ENCODE measurements around the gene EEFSEC.

The EEFSEC gene

GRCh38 chr3:128367221-128367620, 213.9 kb downstream of the EEFSEC start:
- Mint-ChIP-seq H3K36me3 (ENCODE audit: low read depth) (no peaks in the 10 kb centered on the region), H3K4me1 (ENCODE audit: low read depth) (peaks cover 1% of the 10 kb centered on the region), H3K4me3 (no peak overlapping the region), H3K27me3 (ENCODE audit: low read depth) (no peaks in the 10 kb centered on the region), H3K27ac (no peak overlapping the region), H3K9me3 (no peaks in the 10 kb centered on the region)

- Mint-ChIP-seq H3K36me3 (ENCODE audit: low read depth) (no peaks in the 10 kb centered on the region), H3K4me1 (ENCODE audit: low read depth) (peaks cover 6% of the 10 kb centered on the region), H3K4me3 (no peak overlapping the region), H3K27ac (no peak overlapping the region), H3K27me3 (ENCODE audit: low read depth) (no peaks in the 10 kb centered on the region), H3K9me3 (no peaks in the 10 kb centered on the region)
These were observed 214.5 kb downstream of the EEFSEC start for GRCh38 chr3:128367761-128368160.

- Mint-ChIP-seq H3K27ac (no peak overlapping the region), H3K27me3 (ENCODE audit: low read depth) (no peaks in the 10 kb centered on the region), H3K36me3 (ENCODE audit: low read depth) (no peaks in the 10 kb centered on the region), H3K4me1 (ENCODE audit: low read depth) (peaks cover 9% of the 10 kb centered on the region), H3K9me3 (no peaks in the 10 kb centered on the region), H3K4me3 (no peak overlapping the region)
These were observed 215.3 kb downstream of the EEFSEC start for GRCh38 chr3:128368626-128369025.

- no peaks in the 10 kb centered on the region for H3K36me3 Mint-ChIP-seq (ENCODE audit: low read depth)
- H3K27me3 Mint-ChIP-seq (ENCODE audit: low read depth): no peaks in the 10 kb centered on the region
- H3K27ac Mint-ChIP-seq: no peak overlapping the region
- H3K4me1 Mint-ChIP-seq (ENCODE audit: low read depth): peaks cover 9% of the 10 kb centered on the region
- no peak overlapping the region for H3K4me3 Mint-ChIP-seq
- H3K9me3 Mint-ChIP-seq: no peaks in the 10 kb centered on the region
These were observed 215.9 kb downstream of the EEFSEC start for GRCh38 chr3:128369121-128369703.

GRCh38 chr3:128369881-128370642, 216.8 kb downstream of the EEFSEC start:
- Mint-ChIP-seq H3K27me3 (ENCODE audit: low read depth) (no peaks in the 10 kb centered on the region), H3K27ac (no peak overlapping the region), H3K9me3 (no peaks in the 10 kb centered on the region), H3K4me1 (ENCODE audit: low read depth) (peaks cover 9% of the 10 kb centered on the region), H3K36me3 (ENCODE audit: low read depth) (no peaks in the 10 kb centered on the region), H3K4me3 (no peak overlapping the region)

GRCh38 chr3:128372281-128372680, 219.0 kb downstream of the EEFSEC start:
- Mint-ChIP-seq H3K9me3 (no peaks in the 10 kb centered on the region), H3K27ac (no peak overlapping the region), H3K36me3 (ENCODE audit: low read depth) (no peaks in the 10 kb centered on the region), H3K4me3 (no peak overlapping the region), H3K4me1 (ENCODE audit: low read depth) (peaks cover 9% of the 10 kb centered on the region), H3K27me3 (ENCODE audit: low read depth) (no peaks in the 10 kb centered on the region)

- no peaks in the 10 kb centered on the region for H3K9me3 Mint-ChIP-seq
- no peak overlapping the region for H3K4me3 Mint-ChIP-seq
- H3K4me1 Mint-ChIP-seq (ENCODE audit: low read depth): peaks cover 9% of the 10 kb centered on the region
- H3K27ac Mint-ChIP-seq: no peak overlapping the region
- no peaks in the 10 kb centered on the region for H3K27me3 Mint-ChIP-seq (ENCODE audit: low read depth)
- no peaks in the 10 kb centered on the region for H3K36me3 Mint-ChIP-seq (ENCODE audit: low read depth)
These were observed 219.6 kb downstream of the EEFSEC start for GRCh38 chr3:128372707-128373533.

GRCh38 chr3:128374746-128375445, 221.6 kb downstream of the EEFSEC start:
- peaks cover 9% of the 10 kb centered on the region for H3K4me1 Mint-ChIP-seq (ENCODE audit: low read depth)
- no peaks in the 10 kb centered on the region for H3K9me3 Mint-ChIP-seq
- no peaks in the 10 kb centered on the region for H3K27me3 Mint-ChIP-seq (ENCODE audit: low read depth)
- H3K4me3 Mint-ChIP-seq: no peak overlapping the region
- no peak overlapping the region for H3K27ac Mint-ChIP-seq
- no peaks in the 10 kb centered on the region for H3K36me3 Mint-ChIP-seq (ENCODE audit: low read depth)

GRCh38 chr3:128376516-128376915, 223.2 kb downstream of the EEFSEC start:
- Mint-ChIP-seq H3K4me3 (no peak overlapping the region), H3K4me1 (ENCODE audit: low read depth) (peaks cover 9% of the 10 kb centered on the region), H3K27me3 (ENCODE audit: low read depth) (no peaks in the 10 kb centered on the region), H3K9me3 (no peaks in the 10 kb centered on the region), H3K27ac (no peak overlapping the region), H3K36me3 (ENCODE audit: low read depth) (no peaks in the 10 kb centered on the region)

- H3K36me3 Mint-ChIP-seq (ENCODE audit: low read depth): no peaks in the 10 kb centered on the region
- no peak overlapping the region for H3K4me3 Mint-ChIP-seq
- H3K9me3 Mint-ChIP-seq: no peaks in the 10 kb centered on the region
- H3K27ac Mint-ChIP-seq: no peak overlapping the region
- no peaks in the 10 kb centered on the region for H3K27me3 Mint-ChIP-seq (ENCODE audit: low read depth)
- H3K4me1 Mint-ChIP-seq (ENCODE audit: low read depth): no peaks in the 10 kb centered on the region
These were observed 225.5 kb downstream of the EEFSEC start for GRCh38 chr3:128378631-128379347.

- no peaks in the 10 kb centered on the region for H3K27me3 Mint-ChIP-seq (ENCODE audit: low read depth)
- no peak overlapping the region for H3K27ac Mint-ChIP-seq
- no peaks in the 10 kb centered on the region for H3K4me1 Mint-ChIP-seq (ENCODE audit: low read depth)
- no peaks in the 10 kb centered on the region for H3K36me3 Mint-ChIP-seq (ENCODE audit: low read depth)
- no peak overlapping the region for H3K4me3 Mint-ChIP-seq
- H3K9me3 Mint-ChIP-seq: no peaks in the 10 kb centered on the region
These were observed 226.3 kb downstream of the EEFSEC start for GRCh38 chr3:128379367-128380160.

- H3K4me1 Mint-ChIP-seq (ENCODE audit: low read depth): no peaks in the 10 kb centered on the region
- H3K36me3 Mint-ChIP-seq (ENCODE audit: low read depth): no peaks in the 10 kb centered on the region
- H3K4me3 Mint-ChIP-seq: no peak overlapping the region
- H3K27ac Mint-ChIP-seq: no peak overlapping the region
- no peaks in the 10 kb centered on the region for H3K9me3 Mint-ChIP-seq
- no peaks in the 10 kb centered on the region for H3K27me3 Mint-ChIP-seq (ENCODE audit: low read depth)
These were observed 227.0 kb downstream of the EEFSEC start for GRCh38 chr3:128380295-128380694.

GRCh38 chr3:128380719-128381118, 227.4 kb downstream of the EEFSEC start:
- Mint-ChIP-seq H3K27ac (no peak overlapping the region), H3K27me3 (ENCODE audit: low read depth) (no peaks in the 10 kb centered on the region), H3K4me1 (ENCODE audit: low read depth) (no peaks in the 10 kb centered on the region), H3K36me3 (ENCODE audit: low read depth) (no peaks in the 10 kb centered on the region), H3K4me3 (no peak overlapping the region), H3K9me3 (no peaks in the 10 kb centered on the region)

Data from T-helper 1 cell treated with Interleukin-12 subunit alpha and Interleukin-12 subunit beta and Interleukin-4 antibody, amounts not matched to agents 30 μg/mL and 1 μg/mL, for 36 hours (primary cell).